SJCRH30 (cell line): ENCODE data around the gene CDH22. TPM values are rescaled to one million over a fixed set of nuclear protein-coding genes. Genes with fewer than 3 reads are reported as not detected.

Source experiments
- DNase-seq, 2 experiments: peaks; one replicate each; pipeline ENCODE4 v3.0.0-alpha.2; 2015 to 2020
- H3K27ac ChIP-seq: fragments of 250-450 bp; sonication (Bioruptor Pico); 2 replicates; pipeline ENCODE4 v1.5.1; 2020; ENCODE audit warnings: mild to moderate bottlenecking, moderate library complexity
- H3K27me3 ChIP-seq: fragments of 250-450 bp; sonication (Bioruptor Pico); 2 replicates; pipeline ENCODE4 v1.5.1; 2020; ENCODE audit warnings: mild to moderate bottlenecking, moderate library complexity
- H3K36me3 ChIP-seq: fragments of 250-450 bp; sonication (Bioruptor Pico); 2 replicates; pipeline ENCODE4 v1.5.1; 2020; ENCODE audit warnings: mild to moderate bottlenecking, moderate library complexity
- H3K4me1 ChIP-seq: fragments of 250-450 bp; sonication (Bioruptor Pico); 2 replicates; pipeline ENCODE4 v1.5.1; 2020; ENCODE audit warnings: mild to moderate bottlenecking, moderate library complexity
- H3K4me3 ChIP-seq: fragments of 250-450 bp; sonication (Bioruptor Pico); 2 replicates; pipeline ENCODE4 v1.5.1; 2020; ENCODE audit warnings: mild to moderate bottlenecking, moderate library complexity
- H3K9me3 ChIP-seq: fragments of 250-450 bp; sonication (Bioruptor Pico); replicated peaks from 2 replicates; pipeline ENCODE4 v1.5.1; 2020; ENCODE audit warnings: mild to moderate bottlenecking, moderate library complexity
- total RNA-seq: library from RNA; depleted of rRNA; stranded (reverse); fragments of >200 nt; shearing (Covaris generic); gene quantifications from 2 replicates; pipeline ENCODE4 v1.2.3, GENCODE V29; 2014

CDH22 gene
- total RNA-seq, 1 experiment from 2014 or later = 0.06 TPM

- no peaks in the 10 kb centered on the region for H3K9me3 ChIP-seq
- H3K27ac ChIP-seq = no peak overlapping the region
- no peaks in the 10 kb centered on the region for H3K36me3 ChIP-seq
- DNase-seq = no peak
- no peak overlapping the region for H3K4me3 ChIP-seq
- peaks cover 47% of the 10 kb centered on the region for H3K27me3 ChIP-seq
- no peaks in the 10 kb centered on the region for H3K4me1 ChIP-seq
Observed at GRCh38 chr20:46159101-46159897, 149.0 kb downstream of the CDH22 start.

- DNase-seq = no peak
- Histone ChIP-seq H3K27me3 (peaks cover 47% of the 10 kb centered on the region), H3K27ac (no peak overlapping the region), H3K36me3 (no peaks in the 10 kb centered on the region), H3K4me3 (no peak overlapping the region), H3K9me3 (no peaks in the 10 kb centered on the region), H3K4me1 (no peaks in the 10 kb centered on the region)
Observed at GRCh38 chr20:46158476-46158987, 149.8 kb downstream of the CDH22 start.

GRCh38 chr20:46157625-46158024 is 150.7 kb downstream of the CDH22 start:
- Histone ChIP-seq H3K4me1 (no peaks in the 10 kb centered on the region), H3K36me3 (no peaks in the 10 kb centered on the region), H3K27ac (no peak overlapping the region), H3K27me3 (peaks cover 50% of the 10 kb centered on the region), H3K4me3 (no peak overlapping the region), H3K9me3 (no peaks in the 10 kb centered on the region)
- no peak for DNase-seq

GRCh38 chr20:46157076-46157592 is 151.2 kb downstream of the CDH22 start:
- no peak overlapping the region for H3K4me3 ChIP-seq
- H3K9me3 ChIP-seq = no peaks in the 10 kb centered on the region
- H3K27ac ChIP-seq = no peak overlapping the region
- no peaks in the 10 kb centered on the region for H3K36me3 ChIP-seq
- DNase-seq = no peak
- no peaks in the 10 kb centered on the region for H3K4me1 ChIP-seq
- peaks cover 55% of the 10 kb centered on the region for H3K27me3 ChIP-seq

- H3K27ac ChIP-seq = no peak overlapping the region
- H3K27me3 ChIP-seq = peaks cover 63% of the 10 kb centered on the region
Observed at GRCh38 chr20:46156065-46156464, 152.2 kb downstream of the CDH22 start.

GRCh38 chr20:46154796-46155195 is 153.5 kb downstream of the CDH22 start:
- H3K4me1 ChIP-seq = no peaks in the 10 kb centered on the region
- H3K9me3 ChIP-seq = no peaks in the 10 kb centered on the region
- no peak overlapping the region for H3K27ac ChIP-seq
- DNase-seq = no peak
- peaks cover 60% of the 10 kb centered on the region for H3K27me3 ChIP-seq
- no peak overlapping the region for H3K4me3 ChIP-seq
- no peaks in the 10 kb centered on the region for H3K36me3 ChIP-seq

More at GRCh38 chr20:46156065-46156464, 152.2 kb downstream of the CDH22 start:
- H3K4me1 ChIP-seq = no peaks in the 10 kb centered on the region
- no peak overlapping the region for H3K4me3 ChIP-seq
- no peaks in the 10 kb centered on the region for H3K36me3 ChIP-seq
- DNase-seq = no peak
- no peaks in the 10 kb centered on the region for H3K9me3 ChIP-seq

GRCh38 chr20:46154305-46154704 is 154.0 kb downstream of the CDH22 start:
- Histone ChIP-seq H3K27ac (no peak overlapping the region), H3K4me3 (no peak overlapping the region), H3K36me3 (no peaks in the 10 kb centered on the region), H3K27me3 (peaks cover 60% of the 10 kb centered on the region), H3K9me3 (no peaks in the 10 kb centered on the region), H3K4me1 (no peaks in the 10 kb centered on the region)
- DNase-seq = no peak

GRCh38 chr20:46152824-46153586 is 155.3 kb downstream of the CDH22 start:
- no peaks in the 10 kb centered on the region for H3K4me1 ChIP-seq
- peaks cover 64% of the 10 kb centered on the region for H3K27me3 ChIP-seq
- H3K36me3 ChIP-seq = no peaks in the 10 kb centered on the region
- H3K9me3 ChIP-seq = no peaks in the 10 kb centered on the region
- no peak overlapping the region for H3K4me3 ChIP-seq
- DNase-seq = no peak
- H3K27ac ChIP-seq = no peak overlapping the region

- Histone ChIP-seq H3K36me3 (no peaks in the 10 kb centered on the region), H3K4me1 (no peaks in the 10 kb centered on the region), H3K27ac (no peak overlapping the region), H3K27me3 (peaks cover 54% of the 10 kb centered on the region), H3K9me3 (no peaks in the 10 kb centered on the region), H3K4me3 (no peak overlapping the region)
- DNase-seq = no peak
Observed at GRCh38 chr20:46151936-46152335, 156.4 kb downstream of the CDH22 start.

GRCh38 chr20:46150943-46151342 is 157.4 kb downstream of the CDH22 start:
- Histone ChIP-seq H3K27ac (no peak overlapping the region), H3K9me3 (no peaks in the 10 kb centered on the region), H3K4me1 (no peaks in the 10 kb centered on the region), H3K27me3 (peaks cover 46% of the 10 kb centered on the region), H3K4me3 (no peak overlapping the region), H3K36me3 (no peaks in the 10 kb centered on the region)
- no peak for DNase-seq

- no peaks in the 10 kb centered on the region for H3K36me3 ChIP-seq
- no peak overlapping the region for H3K27ac ChIP-seq
- no peak overlapping the region for H3K4me3 ChIP-seq
- no peaks in the 10 kb centered on the region for H3K4me1 ChIP-seq
- no peaks in the 10 kb centered on the region for H3K9me3 ChIP-seq
- DNase-seq = no peak
- H3K27me3 ChIP-seq = peaks cover 51% of the 10 kb centered on the region
Observed at GRCh38 chr20:46148313-46149208, 159.7 kb downstream of the CDH22 start.

- Histone ChIP-seq H3K9me3 (no peaks in the 10 kb centered on the region), H3K36me3 (no peaks in the 10 kb centered on the region), H3K4me3 (no peak overlapping the region), H3K27ac (no peak overlapping the region), H3K4me1 (no peaks in the 10 kb centered on the region), H3K27me3 (peaks cover 44% of the 10 kb centered on the region)
- no peak for DNase-seq
Observed at GRCh38 chr20:46145713-46146112, 162.6 kb downstream of the CDH22 start.

GRCh38 chr20:46144432-46145025 is 163.8 kb downstream of the CDH22 start:
- H3K27me3 ChIP-seq = peaks cover 37% of the 10 kb centered on the region
- H3K4me3 ChIP-seq = no peak overlapping the region
- no peak for DNase-seq
- no peaks in the 10 kb centered on the region for H3K36me3 ChIP-seq
- H3K9me3 ChIP-seq = no peaks in the 10 kb centered on the region
- peaks cover 5% of the 10 kb centered on the region; the same call in 1 of the 2 replicates for H3K4me1 ChIP-seq
- no peak overlapping the region for H3K27ac ChIP-seq

- no peak overlapping the region for H3K4me3 ChIP-seq
- no peaks in the 10 kb centered on the region for H3K36me3 ChIP-seq
- H3K27ac ChIP-seq = no peak overlapping the region
- no peak for DNase-seq
- no peaks in the 10 kb centered on the region for H3K9me3 ChIP-seq
- H3K27me3 ChIP-seq = peaks cover 35% of the 10 kb centered on the region
- peaks cover 5% of the 10 kb centered on the region; the same call in 1 of the 2 replicates for H3K4me1 ChIP-seq
Observed at GRCh38 chr20:46142124-46142523, 166.2 kb downstream of the CDH22 start.
